Natural killer cell (primary cell): ENCODE measurements around the gene YPEL1. TPM values are rescaled to one million over a fixed set of nuclear protein-coding genes. Genes with fewer than 3 reads are reported as not detected.

ENCODE experiments used
- ATAC-seq, 3 donors: fragments of 150-1000 bp in 2 of 3; fragments of 200-7000 bp in 1 of 3; cut with Tn5 transposase; 1 replicate in 1 of 3; 2 replicates in 2 of 3; pipeline ENCODE4 v1.10.0; 2021; ENCODE audit warnings: mild to moderate bottlenecking in 2 of 3, moderate library complexity in 2 of 3
- DNase-seq, 2 donors: peaks; one replicate each; pipeline versions ENCODE4 v3.0.0 to v3.0.0-alpha.2; 2013 to 2021; ENCODE audit warnings: mixed read lengths in 1 of 2
- H3K27ac ChIP-seq: one replicate; pipeline ENCODE4 v1.5.1; 2013; ENCODE audit warnings: mild to moderate bottlenecking, low read length
- H3K27me3 ChIP-seq: one replicate; pipeline ENCODE4 v1.6.1; 2013; ENCODE audit warnings: low read length; ENCODE audit not compliant: control insufficient read depth, insufficient read depth
- H3K36me3 ChIP-seq: one replicate; pipeline ENCODE4 v1.6.1; 2013; ENCODE audit warnings: low read length; ENCODE audit not compliant: control insufficient read depth, insufficient read depth
- H3K4me1 ChIP-seq: one replicate; pipeline ENCODE4 v1.6.1; 2013; ENCODE audit warnings: low read length; ENCODE audit not compliant: control insufficient read depth, insufficient read depth
- H3K4me3 ChIP-seq: one replicate; pipeline ENCODE4 v1.5.1; 2013; ENCODE audit warnings: low read length
- H3K9me3 ChIP-seq: one replicate; pipeline ENCODE4 v1.6.1; 2013; ENCODE audit warnings: low read length; ENCODE audit not compliant: control insufficient read depth, insufficient read depth
- H3K27ac Mint-ChIP-seq, 2 donors: one replicate each; pipeline ENCODE4 v1.8.0; 2022; ENCODE audit warnings: mild to moderate bottlenecking in 2 of 2, mixed read lengths in 2 of 2, moderate library complexity in 1 of 2
- H3K27me3 Mint-ChIP-seq, 2 donors: one replicate each; pipeline ENCODE4 v1.8.0; 2022; ENCODE audit warnings: low read depth in 2 of 2, mixed read lengths in 2 of 2
- H3K36me3 Mint-ChIP-seq: one replicate; pipeline ENCODE4 v1.8.0; 2022; ENCODE audit warnings: mixed read lengths
- H3K4me1 Mint-ChIP-seq, 2 donors: one replicate each; pipeline ENCODE4 v1.8.0; 2022; ENCODE audit warnings: mixed read lengths in 2 of 2
- H3K4me3 Mint-ChIP-seq: one replicate; pipeline ENCODE4 v1.8.0; 2022; ENCODE audit warnings: mild to moderate bottlenecking, moderate library complexity, mixed read lengths
- H3K9me3 Mint-ChIP-seq, 2 donors: one replicate each; pipeline ENCODE4 v1.8.0; 2022; ENCODE audit warnings: mixed read lengths in 2 of 2
- CTCF ChIP-seq: fragments of 200-600 bp; IDR thresholded peaks from one replicate; pipeline ENCODE4 v1.8.0; 2022; ENCODE audit warnings: antibody characterized with exemption
- WGBS: methylation state at CpG from one replicate; pipeline ENCODE4 v1.1.7; 2013; ENCODE audit warnings: missing lambda C conversion rate; ENCODE audit not compliant: insufficient coverage; 5-methylcytosine and 5-hydroxymethylcytosine counted together
- intact Hi-C: fragments of 100-400 bp; cut with micrococcal nuclease; formaldehyde crosslinking; loops from one replicate; pipeline ENCODE4 v1.14.2; 2022
- total RNA-seq, 4 donors: library from RNA; stranded (reverse); fragments of 120-200 nt in 1 of 4; gene quantifications; one replicate each; pipeline versions ENCODE4 v1.2.3 to v1.2.4, GENCODE V29; 2013 to 2022

The YPEL1 gene
- total RNA-seq, 3 donors from 2014 or later (not counting 1 experiment from before 2014, with no cell fraction given), result 59.9 to 86.3 (median 68.8) TPM

- 98% methylated on average over 10 of the region's 12 CpGs for WGBS
- no peak overlapping the region for H3K4me3 ChIP-seq
- Mint-ChIP-seq H3K27ac (peak overlapping the region in 1 of 2 donors; percentile 27), H3K36me3 (peaks cover 16% of the 10 kb centered on the region), H3K4me3 (no peak overlapping the region), H3K27me3 (no peaks in the 10 kb centered on the region), H3K9me3 (no peaks in the 10 kb centered on the region), H3K4me1 (peaks cover 13 to 57% of the 10 kb centered on the region in 2 donors)
- no peak for DNase-seq
- no peak for TF ChIP-seq CTCF
- H3K27ac ChIP-seq, result no peak overlapping the region
- no peak for ATAC-seq
- no peaks in the 10 kb centered on the region for H3K9me3 ChIP-seq
- peaks cover 58% of the 10 kb centered on the region for H3K36me3 ChIP-seq
- intact Hi-C loops, result no loop called here
- no peaks in the 10 kb centered on the region for H3K27me3 ChIP-seq
- peaks cover 18% of the 10 kb centered on the region for H3K4me1 ChIP-seq
Measured at GRCh38 chr22:21673534-21674321, 61.9 kb downstream of the YPEL1 start.

- H3K9me3 Mint-ChIP-seq, result no peaks in the 10 kb centered on the region
- intact Hi-C loops, result no loop called here
- ATAC-seq (no peak), DNase-seq (no peak)
- H3K27me3 Mint-ChIP-seq, result no peaks in the 10 kb centered on the region
- no peak for TF ChIP-seq CTCF
- H3K4me1 ChIP-seq, result peaks cover 13% of the 10 kb centered on the region
- H3K4me3 Mint-ChIP-seq, result no peak overlapping the region
- WGBS, result 90% methylated on average over 6 of the region's 6 CpGs
- peaks cover 58% of the 10 kb centered on the region for H3K36me3 ChIP-seq
- H3K27ac Mint-ChIP-seq, result no peak overlapping the region
- no peak overlapping the region for H3K27ac ChIP-seq
- peaks cover 16% of the 10 kb centered on the region for H3K36me3 Mint-ChIP-seq
- H3K4me1 Mint-ChIP-seq, result peaks cover 19 to 52% of the 10 kb centered on the region in 2 donors
- H3K27me3 ChIP-seq, result no peaks in the 10 kb centered on the region
- H3K4me3 ChIP-seq, result no peak overlapping the region
- no peaks in the 10 kb centered on the region for H3K9me3 ChIP-seq
Measured at GRCh38 chr22:21672107-21672629, 63.4 kb downstream of the YPEL1 start.

GRCh38 chr22:21669026-21669425 is 66.6 kb downstream of the YPEL1 start:
- no peak overlapping the region for H3K27ac ChIP-seq
- H3K27me3 Mint-ChIP-seq, result no peaks in the 10 kb centered on the region
- no peaks in the 10 kb centered on the region for H3K9me3 ChIP-seq
- H3K27ac Mint-ChIP-seq, result peak overlapping the region in 1 of 2 donors; percentile 59
- peak overlapping the region; percentile 65 for H3K4me3 Mint-ChIP-seq
- WGBS, result 91% methylated on average over 8 of the region's 9 CpGs
- peaks cover 40% of the 10 kb centered on the region for H3K36me3 ChIP-seq
- TF ChIP-seq CTCF, result no peak
- H3K36me3 Mint-ChIP-seq, result peaks cover 16% of the 10 kb centered on the region
- peaks cover 25% of the 10 kb centered on the region for H3K4me1 ChIP-seq
- no peaks in the 10 kb centered on the region for H3K27me3 ChIP-seq
- H3K9me3 Mint-ChIP-seq, result no peaks in the 10 kb centered on the region
- peaks cover 28 to 65% of the 10 kb centered on the region in 2 donors for H3K4me1 Mint-ChIP-seq
- DNase-seq (no peak), ATAC-seq (no peak)
- no peak overlapping the region for H3K4me3 ChIP-seq
- intact Hi-C loops, result no loop called here
